A673 (cell line): ENCODE results near the gene TSSK2. TPM values are rescaled to one million over a fixed set of nuclear protein-coding genes. Genes with fewer than 3 reads are reported as not detected.

Experiments used
- BruUV-seq: library from RNA; stranded (reverse); fragments of 400-500 nt; replicated peaks from 2 replicates; lab custom pipeline; 2021; lab: Mats Ljungman, UMichigan
- CTCF ChIA-PET: fragments of 300-600 bp; sonication (Branson Sonifier 250); formaldehyde crosslinking; loops from one replicate; lab custom pipeline; 2022; ENCODE audit warnings: antibody characterized with exemption; lab: Charles Lee
- POLR2A ChIA-PET: fragments of 300-600 bp; sonication (Branson Sonifier 250); formaldehyde crosslinking; loops from one replicate; lab custom pipeline; 2022; ENCODE audit warnings: antibody characterized with exemption; ENCODE audit not compliant: low non-redundant PET; lab: Charles Lee
- DNase-seq: peaks from one replicate; pipeline ENCODE4 v3.0.0-alpha.2; 2015; ENCODE audit warnings: low spot score
- H3K27ac ChIP-seq: fragments of 200-600 bp; sonication (generic); 2 replicates; pipeline ENCODE4 v1.5.1; 2016; ENCODE audit warnings: mixed run types, low read depth, mild to moderate bottlenecking, mixed read lengths, antibody characterized with exemption, low read length; ENCODE audit not compliant: poor library complexity, severe bottlenecking
- H3K27me3 ChIP-seq: fragments of 200-600 bp; sonication (generic); replicated peaks from 2 replicates; pipeline ENCODE4 v1.6.1; 2017; ENCODE audit warnings: mixed run types, low read depth, mild to moderate bottlenecking, mixed read lengths, antibody characterized with exemption, low read length; ENCODE audit not compliant: insufficient read depth, poor library complexity
- H3K36me3 ChIP-seq: fragments of 200-600 bp; sonication (generic); 2 replicates; pipeline ENCODE4 v1.6.1; 2016; ENCODE audit warnings: mixed run types, mild to moderate bottlenecking, mixed read lengths, antibody characterized with exemption, low read length; ENCODE audit not compliant: insufficient read depth, poor library complexity, severe bottlenecking
- H3K4me1 ChIP-seq: fragments of 200-600 bp; sonication (generic); 2 replicates; pipeline ENCODE4 v1.6.1; 2017; ENCODE audit warnings: mixed run types, mild to moderate bottlenecking, mixed read lengths, antibody characterized with exemption, low read length; ENCODE audit not compliant: insufficient read depth, poor library complexity, severe bottlenecking
- H3K4me3 ChIP-seq: fragments of 200-600 bp; sonication (generic); 2 replicates; pipeline ENCODE4 v1.5.1; 2016; ENCODE audit warnings: low read depth, mixed run types, mild to moderate bottlenecking, mixed read lengths, low read length; ENCODE audit not compliant: poor library complexity, severe bottlenecking
- H3K9me3 ChIP-seq: fragments of 200-600 bp; sonication (generic); 2 replicates; pipeline ENCODE4 v1.6.1; 2016; ENCODE audit warnings: mixed run types, low read depth, mild to moderate bottlenecking, mixed read lengths, antibody characterized with exemption, low read length; ENCODE audit not compliant: poor library complexity, severe bottlenecking
- CTCF ChIP-seq: fragments of 300-800, 200-600 bp; sonication (generic); conservative IDR thresholded peaks from 2 replicates; pipeline ENCODE4 v1.5.1; 2017; ENCODE audit warnings: low read depth, mild to moderate bottlenecking, antibody characterized with exemption, low read length, moderate library complexity, mixed read lengths
- EZH2 ChIP-seq: fragments of 200-600 bp; sonication (generic); IDR thresholded peaks from 2 replicates; pipeline ENCODE4 v1.6.1; 2017; ENCODE audit warnings: borderline replicate concordance, low read depth, mild to moderate bottlenecking, mixed read lengths, antibody characterized with exemption, low read length; ENCODE audit not compliant: poor library complexity, severe bottlenecking
- intact Hi-C: fragments of 100-400 bp; cut with micrococcal nuclease; formaldehyde crosslinking; loops from one replicate; pipeline ENCODE4 v1.10.0; 2022; ENCODE audit not compliant: unreplicated experiment
- total RNA-seq: library from RNA; stranded (reverse); gene quantifications from 2 replicates; pipeline ENCODE4 v1.2.3, GENCODE V29; 2021

TSSK2 gene
- total RNA-seq, 1 experiment from 2014 or later = not detected

DNA sequence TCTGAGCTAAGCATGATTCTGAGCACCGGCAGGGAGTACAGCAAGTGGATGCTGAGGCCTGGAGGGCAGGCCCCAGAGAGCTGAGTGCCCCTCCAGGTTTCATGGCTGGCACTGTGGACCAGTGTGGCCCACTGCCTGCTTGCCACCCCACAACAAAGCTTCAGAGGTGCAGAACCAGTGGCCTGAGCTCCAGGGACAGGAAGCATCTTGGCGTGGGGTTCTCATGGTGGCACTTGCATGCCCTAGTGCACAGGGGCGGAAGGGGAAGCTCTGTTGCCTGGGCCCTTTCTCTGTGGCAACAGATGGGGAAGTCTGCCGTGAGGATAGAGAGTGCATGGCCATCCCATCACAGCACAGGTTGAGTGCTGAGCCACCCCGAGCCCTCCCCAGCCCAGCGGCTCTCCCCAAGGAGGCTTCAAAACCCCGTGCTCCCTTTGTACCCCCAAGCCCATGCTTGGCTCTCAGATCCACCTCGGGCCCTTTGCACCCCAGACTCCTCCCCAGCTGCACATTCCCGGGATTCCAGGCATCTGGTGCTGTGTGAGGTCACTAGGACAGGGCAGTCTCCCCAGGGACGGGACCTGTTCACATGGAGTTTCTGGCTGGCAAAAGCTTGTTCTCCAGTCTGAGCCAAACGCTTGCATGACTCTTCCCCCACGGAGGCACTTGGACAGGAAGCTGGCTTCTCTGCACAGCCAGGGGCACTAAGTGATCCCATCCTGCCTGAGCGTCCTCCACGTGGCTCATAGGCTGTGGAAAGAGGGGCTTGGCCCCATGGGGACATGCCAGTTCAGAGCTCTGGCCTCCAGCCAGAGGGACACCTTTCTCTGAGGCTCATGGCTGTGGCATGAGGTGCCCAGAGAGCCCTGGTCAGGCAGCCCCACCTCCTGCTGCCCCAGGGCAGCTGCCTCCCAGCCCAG, 43.3 kb downstream of the TSSK2 start:
- ChIA-PET CTCF (interaction anchor here (0.6 to 1.3 kb wide), 2 partner anchors 30 to 117 kb away, joined by 3 read pairs; partner anchors contain the start of genes CLTCL1 and ESS2), POLR2A (interaction anchor here (0.5 kb wide), 1 partner anchor 943 kb away, joined by 8 read pairs; the partner anchor contains the start of gene TRMT2A)
- DNase-seq = peak; percentile 57
- H3K27ac ChIP-seq = peak overlapping the region; percentile 52
- H3K36me3 ChIP-seq = peaks cover 19% of the 10 kb centered on the region
- H3K27me3 ChIP-seq = peaks cover 6% of the 10 kb centered on the region
- H3K9me3 ChIP-seq = no peaks in the 10 kb centered on the region
- H3K4me3 ChIP-seq = no peak overlapping the region
- TF ChIP-seq EZH2 = no peak
- no peak for TF ChIP-seq CTCF
- BruUV-seq = no TSS peak
- H3K4me1 ChIP-seq = peaks cover 49% of the 10 kb centered on the region
- intact Hi-C loops = loop anchor here (5.0 kb wide), 1 partner anchor 118 kb away; the partner anchor contains the start of gene CLTCL1

GRCh38 chr22:19175026-19175601, 44.0 kb downstream of the TSSK2 start:
- Histone ChIP-seq H3K4me3 (no peak overlapping the region), H3K4me1 (peaks cover 46% of the 10 kb centered on the region), H3K36me3 (peaks cover 19% of the 10 kb centered on the region), H3K9me3 (no peaks in the 10 kb centered on the region), H3K27me3 (no peaks in the 10 kb centered on the region), H3K27ac (peak overlapping the region; percentile 52)
- POLR2A ChIA-PET = interaction anchor here (0.5 kb wide), 1 partner anchor 942 kb away, joined by 8 read pairs; the partner anchor contains the start of gene TRMT2A
- intact Hi-C loops = loop anchor here (5.0 kb wide), 1 partner anchor 117 kb away; the partner anchor contains the start of gene CLTCL1
- TF ChIP-seq CTCF = no peak
- TF ChIP-seq EZH2 = no peak
- CTCF ChIA-PET = interaction anchor here (0.6 to 1.3 kb wide), 3 partner anchors 31 to 117 kb away, joined by 3 to 7 read pairs (median 3); partner anchors contain the start of genes CLTCL1 and ESS2
- no TSS peak for BruUV-seq
- DNase-seq = no peak

GRCh38 chr22:19175602-19176174, 44.6 kb downstream of the TSSK2 start:
- Histone ChIP-seq H3K9me3 (no peaks in the 10 kb centered on the region), H3K4me3 (no peak overlapping the region), H3K27ac (peak overlapping the region; percentile 52), H3K36me3 (peaks cover 19% of the 10 kb centered on the region), H3K4me1 (peaks cover 46% of the 10 kb centered on the region), H3K27me3 (no peaks in the 10 kb centered on the region)
- intact Hi-C loops = loop anchor here (5.0 kb wide), 1 partner anchor 117 kb away; the partner anchor contains the start of gene CLTCL1
- CTCF ChIA-PET = interaction anchor here (0.6 kb wide), 1 partner anchor 60 kb away, joined by 7 read pairs; no protein-coding TSS in a partner anchor
- TSS peak; percentile 27 for BruUV-seq
- no peak for DNase-seq
- TF ChIP-seq CTCF (no peak), EZH2 (no peak)
- POLR2A ChIA-PET = no interaction called here
